HEK293T (cell line): ENCODE measurements around the gene ANO3.

Experiments
- CTCF ChIA-PET: fragments of 350-600 bp; formaldehyde crosslinking; extraction: SDS; loops from one replicate; lab custom pipeline; 2021; ENCODE audit warnings: antibody characterized with exemption, inconsistent platforms; lab: Yijun Ruan, JAX
- POLR2A ChIA-PET: fragments of 350-600 bp; formaldehyde crosslinking; extraction: SDS; loops from one replicate; lab custom pipeline; 2020; ENCODE audit warnings: antibody characterized with exemption, inconsistent platforms; lab: Yijun Ruan, JAX
- DNase-seq: peaks from one replicate; pipeline ENCODE4 v3.0.0; 2012; ENCODE audit warnings: mixed read lengths; ENCODE audit errors: extremely low spot score
- ARNT ChIP-seq: fragments of 450-650 bp; IDR thresholded peaks from 2 replicates; pipeline ENCODE4 v1.6.1; 2017; ENCODE audit warnings: mild to moderate bottlenecking
- BHLHE40 ChIP-seq: fragments of 450-650 bp; IDR thresholded peaks from 2 replicates; pipeline ENCODE4 v1.6.1; 2016; ENCODE audit warnings: mild to moderate bottlenecking, moderate library complexity, borderline replicate concordance
- CTBP1 ChIP-seq: fragments of 450-650 bp; IDR thresholded peaks from 2 replicates; pipeline ENCODE4 v1.6.1; 2016; ENCODE audit warnings: borderline replicate concordance
- ELF4 ChIP-seq: fragments of 450-650 bp; IDR thresholded peaks from 2 replicates; pipeline ENCODE4 v1.6.1; 2017; ENCODE audit warnings: antibody characterized with exemption
- FOXA1 ChIP-seq: fragments of 450-650 bp; IDR thresholded peaks from 2 replicates; pipeline ENCODE4 v1.6.1; 2016; ENCODE audit warnings: mild to moderate bottlenecking
- FOXK2 ChIP-seq: fragments of 450-650 bp; IDR thresholded peaks from 2 replicates; pipeline ENCODE4 v1.6.1; 2016; ENCODE audit warnings: mild to moderate bottlenecking
- FOXM1 ChIP-seq: fragments of 450-650 bp; IDR thresholded peaks from 2 replicates; pipeline ENCODE4 v1.6.1; 2017; ENCODE audit warnings: mild to moderate bottlenecking, borderline replicate concordance
- HDGF ChIP-seq: fragments of 450-650 bp; IDR thresholded peaks from 2 replicates; pipeline ENCODE4 v1.6.1; 2017; ENCODE audit warnings: antibody characterized with exemption, borderline replicate concordance
- L3MBTL2 ChIP-seq: fragments of 450-650 bp; conservative IDR thresholded peaks from 2 replicates; pipeline ENCODE4 v1.6.1; 2016; ENCODE audit warnings: mild to moderate bottlenecking
- LEF1 ChIP-seq: fragments of 450-650 bp; IDR thresholded peaks from 2 replicates; pipeline ENCODE4 v1.6.1; 2017; ENCODE audit warnings: mild to moderate bottlenecking, borderline replicate concordance
- NFRKB ChIP-seq: fragments of 450-650 bp; IDR thresholded peaks from 2 replicates; pipeline ENCODE4 v1.6.1; 2016; ENCODE audit warnings: mild to moderate bottlenecking, moderate library complexity
- SP1 ChIP-seq: fragments of 450-650 bp; IDR thresholded peaks from 2 replicates; pipeline ENCODE4 v1.6.1; 2017
- SUZ12 ChIP-seq: fragments of 450-650 bp; IDR thresholded peaks from 2 replicates; pipeline ENCODE4 v1.6.1; 2016; ENCODE audit warnings: mild to moderate bottlenecking
- TARDBP ChIP-seq: fragments of 450-650 bp; IDR thresholded peaks from 2 replicates; pipeline ENCODE4 v1.6.1; 2016
- ZNF384 ChIP-seq: fragments of 450-650 bp; IDR thresholded peaks from 2 replicates; pipeline ENCODE4 v1.6.1; 2016
- TF ChIP-seq, protein P1 (sequence below): fragments of 450-650 bp; IDR thresholded peaks from 2 replicates; pipeline ENCODE4 v1.6.1; 2016

The ANO3 gene

DNA sequence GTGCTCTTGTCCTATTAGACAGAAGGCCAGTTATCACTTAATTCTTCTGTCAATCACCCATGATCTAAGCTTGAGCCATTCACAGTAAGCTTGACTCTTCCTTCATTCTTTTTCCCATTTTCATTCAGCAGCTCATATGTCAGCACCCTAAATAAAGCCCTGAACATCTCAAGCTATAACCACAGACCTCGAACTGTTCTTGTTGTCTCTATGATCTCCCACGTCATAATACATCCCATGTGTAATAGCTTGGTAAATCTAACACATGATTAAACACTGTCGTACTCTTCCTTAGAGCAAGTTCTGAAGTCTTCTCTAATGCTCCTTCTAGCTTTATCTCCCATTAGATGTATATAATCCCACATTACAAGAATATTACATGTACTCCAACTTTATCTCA, 225.7 kb downstream of the ANO3 start:
- CTCF ChIA-PET = no interaction called here
- TF ChIP-seq FOXK2 = no peak
- TF ChIP-seq, protein P1, sequence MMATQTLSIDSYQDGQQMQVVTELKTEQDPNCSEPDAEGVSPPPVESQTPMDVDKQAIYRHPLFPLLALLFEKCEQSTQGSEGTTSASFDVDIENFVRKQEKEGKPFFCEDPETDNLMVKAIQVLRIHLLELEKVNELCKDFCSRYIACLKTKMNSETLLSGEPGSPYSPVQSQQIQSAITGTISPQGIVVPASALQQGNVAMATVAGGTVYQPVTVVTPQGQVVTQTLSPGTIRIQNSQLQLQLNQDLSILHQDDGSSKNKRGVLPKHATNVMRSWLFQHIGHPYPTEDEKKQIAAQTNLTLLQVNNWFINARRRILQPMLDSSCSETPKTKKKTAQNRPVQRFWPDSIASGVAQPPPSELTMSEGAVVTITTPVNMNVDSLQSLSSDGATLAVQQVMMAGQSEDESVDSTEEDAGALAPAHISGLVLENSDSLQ = no peak
- no peak for TF ChIP-seq L3MBTL2
- no peak for TF ChIP-seq FOXM1
- TF ChIP-seq BHLHE40 = no peak
- no peak for TF ChIP-seq ELF4
- TF ChIP-seq LEF1 = no peak
- TF ChIP-seq SUZ12 = no peak
- TF ChIP-seq SP1 = no peak
- no peak for TF ChIP-seq ZNF384
- no peak for TF ChIP-seq ARNT
- no peak for TF ChIP-seq CTBP1
- TF ChIP-seq TARDBP = no peak
- TF ChIP-seq NFRKB = no peak
- TF ChIP-seq FOXA1 = no peak
- no peak for TF ChIP-seq HDGF

DNA sequence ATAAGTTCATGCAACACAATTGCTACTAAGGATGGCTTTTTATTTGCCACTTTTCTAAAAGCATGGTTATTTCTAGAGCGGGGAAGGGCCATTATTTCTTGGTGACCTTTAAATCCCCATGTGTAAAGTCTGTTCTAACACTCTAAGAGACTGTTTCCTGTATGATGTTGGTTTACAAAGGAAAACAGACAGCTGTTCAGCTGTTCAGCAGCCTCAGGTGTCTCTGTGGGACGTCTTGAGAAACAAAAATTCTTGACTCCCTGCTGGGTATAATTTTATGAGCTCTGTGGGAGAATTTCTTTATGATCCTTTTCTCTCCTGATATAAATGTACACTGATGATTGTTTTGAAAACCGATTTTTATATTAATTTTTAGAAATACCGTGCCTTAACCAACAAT, 226.3 kb downstream of the ANO3 start:
- ChIA-PET POLR2A (interaction anchor here (1.1 kb wide), 1 partner anchor 12 kb away, joined by 5 read pairs; no protein-coding TSS in a partner anchor), CTCF (no interaction called here)
- TF ChIP-seq FOXM1 (no peak), TARDBP (no peak), CTBP1 (no peak), ELF4 (no peak), BHLHE40 (no peak), ARNT (no peak), FOXK2 (no peak), SP1 (no peak), NFRKB (no peak)
- TF ChIP-seq, protein P1 = no peak
- no peak for DNase-seq

More for the DNA sequence above, 225.7 kb downstream of the ANO3 start:
- POLR2A ChIA-PET = interaction anchor here (1.1 kb wide), 1 partner anchor 11 kb away, joined by 5 read pairs; no protein-coding TSS in a partner anchor
- no peak for DNase-seq

DNA sequence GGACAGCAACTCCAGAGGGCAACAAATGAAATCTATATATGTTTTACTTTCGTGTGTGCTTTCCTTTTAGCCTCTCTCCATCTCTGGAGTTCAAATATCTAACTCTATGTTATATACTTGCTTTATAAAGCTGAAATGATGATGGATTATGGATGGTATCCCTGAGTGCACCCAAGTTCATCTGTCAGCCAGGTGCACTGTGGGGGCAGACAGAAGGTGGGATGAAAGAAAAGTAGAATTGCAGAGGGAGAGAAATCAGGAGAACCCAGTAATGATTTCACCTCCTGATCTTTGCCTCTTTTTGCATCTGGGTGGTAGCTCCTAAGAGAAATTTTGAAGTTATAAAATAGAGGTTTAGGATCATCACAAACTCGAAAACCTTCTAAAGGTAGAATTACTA, 237.7 kb downstream of the ANO3 start:
- TF ChIP-seq SP1 = no peak
- TF ChIP-seq LEF1 = no peak
- TF ChIP-seq ELF4 = no peak
- no peak for DNase-seq
- ChIA-PET CTCF (interaction anchor here (0.6 kb wide), 1 partner anchor 20 kb away, joined by 3 read pairs; no protein-coding TSS in a partner anchor), POLR2A (interaction anchor here (0.6 kb wide), 1 partner anchor 10 kb away, joined by 3 read pairs; no protein-coding TSS in a partner anchor)

DNA sequence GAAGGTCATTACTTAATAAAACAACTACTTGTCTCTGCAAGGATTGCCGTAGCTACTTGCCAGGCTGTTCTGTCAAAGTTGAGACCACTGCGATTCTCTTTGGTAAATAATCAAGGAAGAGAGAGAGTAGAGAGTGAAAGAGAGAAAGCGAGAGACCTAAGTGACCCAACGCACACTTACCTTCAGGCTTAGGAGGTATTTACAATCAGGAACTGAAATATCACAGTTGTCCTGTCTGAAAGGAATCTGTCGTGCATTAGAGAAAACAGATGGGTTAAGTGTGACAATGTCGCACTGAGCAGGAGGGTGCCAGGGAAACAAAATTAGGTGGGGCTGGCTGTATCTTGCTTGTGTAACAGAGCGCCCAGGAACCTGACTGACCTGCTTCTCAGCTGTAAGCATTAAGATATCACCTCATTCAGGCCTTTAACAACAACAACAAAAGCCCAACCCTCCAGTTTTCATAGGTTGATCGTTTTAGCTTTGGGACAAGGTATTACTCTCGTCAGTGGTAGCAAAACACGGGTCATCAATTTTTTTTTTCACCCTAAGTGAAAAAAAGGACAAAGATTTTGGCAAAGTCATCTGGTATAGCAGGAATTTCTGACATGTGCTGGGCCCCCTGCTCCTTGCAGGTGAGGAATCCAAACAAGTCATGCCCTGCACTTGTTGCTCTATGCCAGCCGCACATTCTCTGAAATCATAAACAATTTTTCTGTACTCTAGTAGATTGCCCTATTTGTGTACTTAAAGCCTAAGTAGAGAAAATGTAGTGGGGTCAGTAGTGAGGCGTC, 240.1 kb downstream of the ANO3 start, which contains the start of gene MUC15:
Gene MUC15, minus strand, starts transcription at position 403 of the 794 bp plus-strand sequence. CDS start 5,169 bp downstream, outside the sequence.
- DNase-seq = no peak
- TF ChIP-seq BHLHE40 = no peak
- TF ChIP-seq ZNF384 = no peak
- TF ChIP-seq ARNT = no peak
- TF ChIP-seq LEF1 = no peak
- no peak for TF ChIP-seq SUZ12
- no peak for TF ChIP-seq NFRKB
- ChIA-PET POLR2A (no interaction called here), CTCF (no interaction called here)

DNA sequence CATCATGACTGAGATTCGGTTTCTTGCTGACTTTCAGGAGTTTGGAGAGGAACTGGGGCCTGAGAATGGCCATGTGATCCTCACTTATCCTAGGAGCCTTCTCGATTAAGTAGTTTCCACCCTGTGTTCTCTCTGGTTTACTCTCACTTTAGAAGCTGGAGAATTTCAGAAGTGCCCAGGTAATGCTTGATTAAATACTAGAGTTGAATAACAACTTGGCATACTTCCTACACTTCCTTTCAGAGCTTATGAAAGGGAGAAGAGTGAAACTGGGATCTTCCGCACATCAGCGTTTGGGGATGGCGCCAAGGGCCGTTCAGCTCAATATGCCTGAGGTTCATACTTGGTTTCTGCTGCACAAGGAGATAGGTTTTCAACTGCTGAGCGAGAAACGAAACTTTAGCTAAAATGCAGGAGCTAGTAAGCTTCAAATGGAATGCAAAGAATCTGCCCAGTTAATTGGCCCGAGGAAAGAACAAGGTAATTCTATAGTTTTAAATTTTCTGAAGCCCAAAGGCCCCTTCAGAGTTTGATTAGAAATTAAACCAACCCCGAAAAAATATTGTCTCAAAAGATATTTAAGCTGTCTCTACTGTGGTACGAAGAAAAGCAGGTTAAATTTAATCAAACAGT, 241.0 kb downstream of the ANO3 start:
- ChIA-PET CTCF (interaction anchor here (1.1 kb wide), 1 partner anchor 286 kb away, joined by 3 read pairs; no protein-coding TSS in a partner anchor), POLR2A (no interaction called here)
- no peak for TF ChIP-seq BHLHE40
- TF ChIP-seq TARDBP = no peak
- no peak for TF ChIP-seq FOXA1
- no peak for TF ChIP-seq SP1
- TF ChIP-seq SUZ12 = no peak
- DNase-seq = no peak

DNA sequence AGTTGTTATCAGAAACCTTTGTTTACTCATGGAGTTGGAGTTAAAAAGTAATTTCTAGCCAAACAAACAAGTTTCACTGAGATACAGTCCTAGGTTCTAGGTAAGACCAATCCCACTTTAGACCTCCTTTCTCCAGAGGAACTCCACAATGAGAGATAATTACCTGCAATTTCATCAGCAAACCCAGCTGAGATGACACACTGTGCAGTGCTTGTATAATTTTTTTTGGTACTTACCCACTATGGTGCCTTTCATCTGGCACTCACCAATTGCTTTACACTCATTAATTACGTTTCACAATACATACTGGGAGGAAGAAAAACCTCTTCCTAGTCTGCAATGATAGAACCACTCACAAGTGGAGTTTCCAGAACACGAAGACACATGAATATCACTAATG, 242.0 kb downstream of the ANO3 start:
- CTCF ChIA-PET = interaction anchor here (1.1 kb wide), 1 partner anchor 287 kb away, joined by 3 read pairs; no protein-coding TSS in a partner anchor
- POLR2A ChIA-PET = no interaction called here
- TF ChIP-seq LEF1 = no peak
- no peak for TF ChIP-seq SP1
- TF ChIP-seq ELF4 = no peak
- no peak for TF ChIP-seq FOXK2
- TF ChIP-seq L3MBTL2 = no peak
- TF ChIP-seq ZNF384 = no peak
- no peak for TF ChIP-seq FOXA1
- TF ChIP-seq BHLHE40 = no peak
- no peak for TF ChIP-seq SUZ12
- TF ChIP-seq FOXM1 = no peak
- no peak for DNase-seq

DNA sequence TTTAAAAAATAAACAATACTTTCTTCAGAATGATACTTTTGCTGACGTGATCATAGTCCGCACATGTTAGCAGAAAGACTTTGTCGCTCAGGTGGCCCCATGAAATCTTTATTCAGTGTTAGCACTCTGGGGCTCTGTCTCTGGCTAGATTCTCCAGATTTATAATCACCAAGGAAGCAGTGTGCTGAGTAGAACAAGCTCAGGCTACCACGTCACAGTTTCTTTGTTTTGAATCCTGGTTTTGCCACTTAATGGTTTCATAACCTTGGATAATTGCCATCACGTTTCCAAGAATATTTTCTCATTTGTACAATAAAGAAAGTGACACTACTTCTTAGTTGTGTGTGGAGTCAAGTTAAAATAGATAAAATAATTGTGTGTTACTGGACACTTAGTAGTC, 244.0 kb downstream of the ANO3 start:
- CTCF ChIA-PET = interaction anchor here (0.5 kb wide), 1 partner anchor 269 kb away, joined by 5 read pairs; no protein-coding TSS in a partner anchor
- no peak for DNase-seq
- TF ChIP-seq SP1 (no peak), ARNT (no peak), CTBP1 (no peak), L3MBTL2 (no peak), HDGF (no peak), FOXM1 (no peak), NFRKB (no peak), FOXK2 (no peak)
- POLR2A ChIA-PET = no interaction called here
